Testis (tissue), 3 donors: ENCODE results near the gene OSCP1. TPM values are rescaled to one million over a fixed set of nuclear protein-coding genes. Genes with fewer than 3 reads are reported as not detected.

Experiments
- DNase-seq: peaks from one replicate; pipeline ENCODE4 v3.0.0-alpha.2; 2019
- H3K27ac ChIP-seq, 2 donors: fragments of 200-600 bp; sonication (generic); one replicate each; pipeline ENCODE4 v1.5.1; 2019
- H3K27me3 ChIP-seq: fragments of 200-600 bp; sonication (generic); one replicate; pipeline ENCODE4 v1.5.1; 2019
- H3K36me3 ChIP-seq: fragments of 200-600 bp; sonication (generic); one replicate; pipeline ENCODE4 v1.5.1; 2017; ENCODE audit warnings: low read depth; ENCODE audit errors: missing control alignments
- H3K4me1 ChIP-seq: fragments of 200-600 bp; sonication (generic); one replicate; pipeline ENCODE4 v1.5.1; 2019
- H3K4me3 ChIP-seq, 2 donors: fragments of 200-600 bp; sonication (generic); one replicate each; pipeline ENCODE4 v1.5.1; 2017 to 2019
- H3K9me3 ChIP-seq: fragments of 200-600 bp; sonication (generic); one replicate; pipeline ENCODE4 v1.5.1; 2017
- CTCF ChIP-seq, 3 experiments: fragments of 450-650 bp in 2 of 3; fragments of 200-600 bp in 1 of 3; sonication (generic) in 1 of 3; IDR thresholded peaks; one replicate each; pipeline ENCODE4 v1.5.1; 2016 to 2019; ENCODE audit warnings: antibody characterized with exemption in 3 of 3, mild to moderate bottlenecking in 2 of 3, moderate library complexity in 1 of 3
- POLR2A ChIP-seq: fragments of 450-650 bp; IDR thresholded peaks from one replicate; pipeline ENCODE4 v1.6.1; 2017; ENCODE audit warnings: antibody characterized with exemption, mild to moderate bottlenecking, moderate library complexity
- WGBS, 2 donors: methylation state at CpG; one replicate each; pipeline ENCODE4 v1.1.5; 2018; 5-methylcytosine and 5-hydroxymethylcytosine counted together
- intact Hi-C: fragments of 100-400 bp; cut with DNase I; formaldehyde crosslinking; loops from one replicate; pipeline ENCODE4 v1.15.1; 2023; ENCODE audit warnings: low total_unique reads
- polyA plus RNA-seq: library from polyadenylated mRNA; stranded (reverse); fragments of 350-450 nt; fragmentation: Illumina TruSeq; extraction: RNeasy Lipid Tissue Mini Kit (QIAGEN cat#74804); gene quantifications from one replicate; pipeline ENCODE4 v1.2.3, GENCODE V29; 2014; ENCODE audit warnings: low read depth, low replicate concordance; ENCODE audit not compliant: insufficient read depth
- total RNA-seq, 2 donors: library from RNA; depleted of rRNA; stranded (reverse); fragments of >200 nt; gene quantifications; one replicate each; pipeline ENCODE4 v1.2.3, GENCODE V29; 2016

OSCP1 gene
- total and polyA plus RNA-seq, 3 donors from 2014 or later, result 50.7 to 199 (median 72.1) TPM

GRCh38 chr1:36466370-36467026, 16.2 kb upstream of the OSCP1 start:
- no peaks in the 10 kb centered on the region for H3K27me3 ChIP-seq
- peak overlapping the region in 1 of 2 donors; percentile 97 for H3K27ac ChIP-seq
- H3K9me3 ChIP-seq, result no peaks in the 10 kb centered on the region
- TF ChIP-seq CTCF (IDR thresholded peaks at IDR 0.05) (no peak), POLR2A (no peak)
- H3K4me3 ChIP-seq, result no peak overlapping the region
- 80 to 87% methylated on average over 7 to 11 of the region's 12 CpGs for WGBS, 2 donors
- intact Hi-C loops, result no loop called here
- H3K36me3 ChIP-seq, result no peaks in the 10 kb centered on the region
- no peak for DNase-seq
- peaks cover 13% of the 10 kb centered on the region for H3K4me1 ChIP-seq

- H3K4me3 ChIP-seq, result no peak overlapping the region
- no peaks in the 10 kb centered on the region for H3K27me3 ChIP-seq
- H3K4me1 ChIP-seq, result peaks cover 13% of the 10 kb centered on the region
- TF ChIP-seq POLR2A (no peak), CTCF (IDR thresholded peaks at IDR 0.05) (no peak)
- no peak for DNase-seq
- intact Hi-C loops, result no loop called here
- H3K36me3 ChIP-seq, result no peaks in the 10 kb centered on the region
- H3K27ac ChIP-seq, result peak overlapping the region; percentile 92 to 97
- H3K9me3 ChIP-seq, result no peaks in the 10 kb centered on the region
- WGBS, 2 donors, result 46 to 57% methylated on average over 4 of the region's 4 CpGs
These were observed 15.6 kb upstream of the OSCP1 start for GRCh38 chr1:36465731-36466369.

- no peaks in the 10 kb centered on the region for H3K36me3 ChIP-seq
- peak overlapping the region; percentile 92 to 97 for H3K27ac ChIP-seq
- TF ChIP-seq POLR2A (no peak), CTCF (IDR thresholded peaks at IDR 0.05) (no peak)
- no peak for DNase-seq
- 23 to 28% methylated on average over 12 to 13 of the region's 13 CpGs for WGBS, 2 donors
- intact Hi-C loops, result no loop called here
- no peaks in the 10 kb centered on the region for H3K27me3 ChIP-seq
- peak overlapping the region; percentile 77 to 99 for H3K4me3 ChIP-seq
- H3K4me1 ChIP-seq, result peaks cover 13% of the 10 kb centered on the region
- no peaks in the 10 kb centered on the region for H3K9me3 ChIP-seq
These were observed 14.5 kb upstream of the OSCP1 start for GRCh38 chr1:36464605-36465393.

GRCh38 chr1:36463803-36464604, 13.8 kb upstream of the OSCP1 start, which contains the start of gene MRPS15:
Gene MRPS15, minus strand, starts transcription at chr1:36464384. Its CDS starts 109 bp downstream, at chr1:36464275.
- H3K27me3 ChIP-seq, result no peaks in the 10 kb centered on the region
- 0 to 1% methylated on average over 32 to 65 of the region's 65 CpGs for WGBS, 2 donors
- H3K4me1 ChIP-seq, result peaks cover 13% of the 10 kb centered on the region
- TF ChIP-seq POLR2A, result peak; percentile 87
- TF ChIP-seq CTCF (IDR thresholded peaks at IDR 0.05), result no peak
- peak; percentile 99 for DNase-seq
- intact Hi-C loops, result no loop called here
- peak within 1 kb of the TSS; percentile 77 to 99 for H3K4me3 ChIP-seq
- no peaks in the 10 kb centered on the region for H3K9me3 ChIP-seq
- H3K27ac ChIP-seq, result peak within 1 kb of the TSS; percentile 92 to 97
- H3K36me3 ChIP-seq, result no peaks in the 10 kb centered on the region
